Measurements from ENCODE around the gene LPAR1.
A peak's percentile ranks its signal among the peaks of the same experiment; 100 is the strongest.
"Not testable (repeated sequence)": the region's sequence is repeated elsewhere in the genome, so short reads cannot be mapped to it uniquely, and the experiment has no call there.

The LPAR1 gene

DNA sequence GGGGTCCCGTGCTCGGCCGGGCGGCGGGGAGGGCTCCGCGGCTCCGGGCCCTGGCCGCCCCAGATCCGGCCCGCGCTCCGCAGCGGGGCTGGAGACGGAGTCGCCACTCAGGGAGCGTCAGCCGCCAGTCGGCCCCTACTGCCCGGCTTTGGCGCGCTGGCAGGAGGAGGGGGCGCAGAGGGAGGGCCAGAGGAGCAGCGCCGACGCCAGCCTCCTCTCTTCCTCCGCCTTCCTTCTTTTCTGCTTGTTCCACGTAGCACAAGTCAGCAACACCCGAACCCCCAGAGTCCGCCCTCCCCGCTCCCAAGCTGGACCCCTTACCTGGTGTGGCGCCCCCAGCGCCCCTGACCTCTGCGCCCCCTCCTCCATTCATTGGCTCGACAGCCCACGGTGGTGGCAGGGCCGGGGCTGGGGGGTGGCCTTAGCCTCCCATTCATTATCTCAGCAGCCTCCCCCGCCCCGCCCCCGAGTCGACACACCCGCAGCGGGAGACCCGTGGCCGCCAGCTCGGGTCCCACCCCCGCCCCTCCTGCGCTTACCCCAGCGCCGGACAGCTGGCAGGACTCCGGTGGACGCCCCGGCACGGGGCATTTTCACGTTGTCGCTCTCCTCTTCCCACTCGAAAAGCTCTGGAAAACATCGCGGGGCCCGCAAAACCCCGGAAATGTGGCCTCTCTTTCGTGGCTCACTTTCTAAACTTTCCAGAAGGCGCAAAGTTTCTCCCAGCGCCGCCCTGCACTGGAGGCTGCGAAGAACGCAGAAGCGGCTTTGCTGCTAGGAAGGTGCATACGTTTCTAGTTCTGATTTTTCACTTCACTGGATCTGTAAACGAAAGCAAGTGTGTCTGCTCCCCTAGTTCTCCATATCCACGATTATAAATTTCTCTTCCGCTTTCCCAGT lies at the start of gene LPAR1:
Gene LPAR1 (minus strand): TSS at position 140 of the 900 bp plus-strand sequence. CDS start 66,353 bp downstream, outside the sequence.
- peak; percentile 16 to 23 for DNase-seq

DNA sequence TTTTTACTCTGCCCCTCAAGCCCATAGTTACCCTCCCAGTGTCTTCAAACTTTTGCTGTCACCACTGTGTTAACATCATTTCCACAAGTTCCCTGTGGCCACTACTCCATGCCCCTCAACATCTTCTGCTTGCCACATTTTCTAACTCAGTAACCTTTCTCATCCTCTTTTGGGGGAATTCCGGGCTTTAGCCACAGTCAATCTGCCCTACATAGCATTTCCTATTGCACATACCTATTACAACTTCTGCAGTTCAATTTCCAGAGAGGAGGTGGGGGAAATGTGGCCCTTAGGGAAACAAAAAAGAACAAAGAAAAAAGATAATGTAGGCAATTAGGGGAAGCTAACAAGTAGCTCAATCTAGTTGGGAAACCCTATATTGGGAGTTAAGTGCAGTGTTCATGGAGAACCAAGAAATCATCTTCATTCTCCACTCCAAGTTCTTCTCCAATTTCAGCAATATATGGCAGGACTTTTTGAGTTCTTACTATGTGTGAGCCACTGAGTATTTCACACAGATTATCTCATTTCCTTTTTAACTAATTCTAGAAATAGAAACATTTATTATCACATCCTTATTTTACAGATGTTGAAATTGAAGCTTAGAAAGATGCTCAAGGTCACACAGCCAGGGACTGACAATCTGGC lies 40.2 kb upstream of the LPAR1 start:
- peak; percentile 21 to 35 for DNase-seq

DNA sequence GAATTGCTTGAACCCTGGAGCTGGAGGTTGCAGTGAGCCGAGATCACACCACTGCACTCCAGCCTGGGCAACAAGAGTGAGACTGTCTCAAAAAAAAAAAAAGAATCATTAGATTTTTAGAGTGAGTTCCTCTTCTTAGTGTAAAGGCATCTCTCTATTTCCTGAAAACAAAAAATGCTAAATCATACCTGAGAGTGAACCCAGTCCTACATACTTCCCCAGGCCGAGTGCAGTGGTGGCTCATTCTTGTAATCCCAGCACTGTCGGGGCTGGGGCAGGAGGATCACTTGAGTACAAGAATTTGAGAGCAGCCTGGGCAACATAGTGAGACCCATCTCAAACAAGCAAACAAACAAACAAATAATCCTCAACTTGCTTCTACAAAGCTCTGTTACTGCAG lies 38.2 kb upstream of the LPAR1 start:
- DNase-seq, result peak in 1 of 2 donors; percentile 32

DNA sequence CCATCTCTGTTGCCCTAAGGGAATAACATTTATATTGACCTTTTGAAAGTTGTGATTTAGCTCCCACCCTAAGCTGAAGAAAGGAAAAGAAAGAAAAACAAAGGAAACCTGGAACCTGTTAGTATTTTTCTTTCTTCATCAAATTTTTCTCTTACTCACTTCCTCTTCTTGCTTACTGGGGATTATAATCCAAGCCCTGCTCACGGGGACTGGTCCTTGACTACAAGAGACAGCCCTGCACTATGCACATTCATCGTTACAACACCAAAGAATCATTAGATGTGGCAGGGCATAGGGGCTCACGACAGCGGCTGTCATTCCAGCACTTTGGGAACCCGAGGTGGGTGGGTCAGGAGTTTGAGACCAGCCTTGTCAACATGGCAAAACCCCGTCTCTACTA lies 37.8 kb upstream of the LPAR1 start:
- DNase-seq, result peak in 1 of 2 donors; percentile 24

GRCh38 chr9:111074395-111074794 lies 36.1 kb upstream of the LPAR1 start:
- DNase-seq, result peak in 1 of 2 donors; percentile 32

- DNase-seq, result no peak
Measured at GRCh38 chr9:111069183-111069582, 30.9 kb upstream of the LPAR1 start.

DNA sequence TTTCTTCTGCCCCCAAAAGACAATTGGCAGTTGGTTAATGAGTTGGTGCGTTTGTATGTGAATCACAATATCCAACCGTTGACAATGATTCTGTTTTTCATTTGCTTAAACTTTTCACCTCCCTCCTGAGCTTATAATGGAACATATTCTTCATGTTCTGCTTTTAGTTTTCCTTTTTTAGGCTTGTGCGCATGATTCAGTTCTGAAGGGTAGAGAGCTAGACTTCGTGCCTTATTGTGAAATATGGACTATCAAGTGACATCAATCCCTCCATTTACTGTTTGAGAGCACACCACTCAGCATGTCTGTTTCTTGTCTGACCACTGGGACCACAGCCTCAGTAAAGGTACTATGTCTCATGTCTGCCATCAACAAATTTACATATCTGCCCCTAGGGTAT lies 30.5 kb upstream of the LPAR1 start:
- DNase-seq, result no peak

- DNase-seq, result no peak
Measured at GRCh38 chr9:111068383-111068730, 30.1 kb upstream of the LPAR1 start.

DNA sequence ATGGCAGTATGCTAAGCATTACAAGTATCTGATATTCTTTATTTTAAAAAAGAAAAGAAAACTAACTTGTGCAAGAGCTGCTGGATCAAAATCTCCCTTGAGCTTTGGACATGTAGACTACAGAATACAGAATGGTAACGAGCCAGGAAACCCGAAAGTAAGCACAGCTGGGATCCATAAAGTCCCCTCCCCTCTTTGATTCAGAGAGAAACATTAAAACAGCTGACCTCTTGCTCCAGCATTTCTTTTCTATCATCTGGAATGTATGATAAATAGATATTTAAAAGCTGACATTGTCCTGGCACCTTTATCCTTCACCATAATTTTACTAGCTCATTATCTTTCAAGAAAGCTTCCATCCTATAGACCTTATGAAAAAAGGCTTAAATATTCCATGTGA lies 28.2 kb upstream of the LPAR1 start:
- DNase-seq, result no peak

DNA sequence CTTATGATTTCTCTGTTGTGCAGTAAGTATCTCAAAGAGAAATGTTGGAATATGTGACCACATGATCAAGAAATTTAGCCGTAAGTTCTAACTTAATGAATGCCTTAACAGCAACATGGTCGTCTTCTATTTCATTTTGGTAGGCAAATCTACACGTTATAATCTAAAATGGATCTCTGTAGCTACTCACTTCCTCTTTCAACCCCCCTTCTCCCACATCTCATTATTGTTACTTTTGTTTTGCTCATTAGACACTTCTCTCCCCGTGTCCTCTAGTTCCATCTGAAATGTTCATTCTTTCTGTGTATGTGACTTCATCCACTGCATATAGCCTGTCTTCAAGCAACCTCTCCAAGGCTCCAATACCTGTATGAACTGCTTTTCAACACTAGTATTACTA lies 27.1 kb upstream of the LPAR1 start:
- no peak for DNase-seq

- DNase-seq, result no peak
Measured at GRCh38 chr9:111064160-111064837, 26.0 kb upstream of the LPAR1 start.

GRCh38 chr9:111063332-111063731 lies 25.1 kb upstream of the LPAR1 start:
- no peak for DNase-seq

DNA sequence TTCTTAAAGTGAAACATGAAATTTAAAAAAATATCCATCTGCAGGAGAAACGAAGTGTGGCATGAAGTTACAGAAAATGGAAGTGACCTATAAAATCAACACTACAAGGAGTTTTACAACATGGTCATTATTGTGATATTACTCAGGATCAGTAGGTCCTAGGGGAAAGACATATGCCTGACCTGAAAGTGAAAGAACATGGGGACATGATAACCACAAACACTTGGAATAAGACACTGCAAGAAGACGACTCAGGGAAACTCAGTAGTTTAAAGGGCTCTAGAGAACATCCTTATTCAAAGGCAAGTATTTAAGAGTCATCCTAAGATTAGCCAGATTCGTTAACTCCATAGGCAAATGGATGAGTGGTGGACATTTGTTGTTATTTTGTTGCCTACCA lies 19.9 kb upstream of the LPAR1 start:
- DNase-seq, result no peak

- no peak for DNase-seq
Measured at GRCh38 chr9:111056538-111056937, 18.3 kb upstream of the LPAR1 start.

GRCh38 chr9:111052791-111053190 lies 14.5 kb upstream of the LPAR1 start:
- no peak for DNase-seq

- DNase-seq, result no peak
Measured at GRCh38 chr9:111051400-111051799, 13.1 kb upstream of the LPAR1 start.

GRCh38 chr9:111050819-111051218 lies 12.5 kb upstream of the LPAR1 start:
- DNase-seq, result no peak

DNA sequence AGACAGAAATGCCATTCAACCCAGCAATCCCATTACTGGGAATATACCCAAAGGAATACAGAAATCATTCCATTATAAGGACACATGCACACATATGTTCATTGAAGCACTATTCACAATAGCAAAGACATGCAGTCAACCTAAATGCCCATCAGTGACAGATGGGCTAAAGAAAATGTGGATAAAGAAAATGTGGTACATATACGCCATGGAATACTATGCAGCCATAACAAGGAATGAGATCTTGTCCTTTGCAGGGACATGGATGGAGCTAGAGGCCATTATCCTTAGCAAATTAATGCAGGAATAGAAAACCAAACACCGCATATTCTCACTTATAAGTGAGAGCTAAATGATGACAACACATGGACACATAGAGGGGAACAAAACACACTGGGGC lies 9.0 kb upstream of the LPAR1 start:
- not testable (repeated sequence) for DNase-seq

- DNase-seq, result no peak
Measured at GRCh38 chr9:111041902-111042301, 3.6 kb upstream of the LPAR1 start.

GRCh38 chr9:111040494-111040893 lies 2.2 kb upstream of the LPAR1 start:
- no peak for DNase-seq

- DNase-seq, result no peak
Measured at GRCh38 chr9:111039231-111039906, 1.1 kb upstream of the LPAR1 start.

DNA sequence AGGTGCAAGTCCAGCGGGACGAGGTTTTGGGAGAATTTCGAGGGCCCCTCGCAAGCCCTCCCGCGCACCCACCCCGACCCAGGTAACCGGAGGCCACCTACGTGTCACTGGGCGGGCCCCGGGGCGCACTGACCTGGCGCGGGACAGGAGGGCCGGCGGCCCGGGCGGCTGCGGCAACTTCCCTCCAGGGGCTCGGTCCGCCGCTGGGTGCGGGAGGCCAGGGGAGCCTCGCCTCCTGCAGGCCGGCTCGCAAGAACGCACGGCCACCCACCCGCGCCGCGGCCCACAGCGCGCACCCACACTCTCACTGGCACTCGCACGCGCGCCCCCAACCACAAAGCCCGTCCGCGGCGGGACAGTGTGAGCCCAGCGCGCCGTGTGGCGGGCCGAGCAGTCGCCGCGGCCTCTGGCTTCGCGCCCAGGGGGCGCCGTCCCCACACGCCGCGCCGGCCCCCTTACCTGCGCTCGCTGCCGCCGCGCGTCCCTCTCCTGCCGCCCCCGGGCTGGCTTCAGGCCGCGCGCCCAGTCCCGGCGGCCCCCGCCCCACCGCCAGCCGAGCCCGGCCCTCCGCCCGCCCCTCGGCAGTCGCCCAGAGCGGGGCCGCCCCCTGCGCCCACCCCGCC lies 451 bp downstream of the LPAR1 start:
- peak in 1 of 2 donors; percentile 2 for DNase-seq

DNA sequence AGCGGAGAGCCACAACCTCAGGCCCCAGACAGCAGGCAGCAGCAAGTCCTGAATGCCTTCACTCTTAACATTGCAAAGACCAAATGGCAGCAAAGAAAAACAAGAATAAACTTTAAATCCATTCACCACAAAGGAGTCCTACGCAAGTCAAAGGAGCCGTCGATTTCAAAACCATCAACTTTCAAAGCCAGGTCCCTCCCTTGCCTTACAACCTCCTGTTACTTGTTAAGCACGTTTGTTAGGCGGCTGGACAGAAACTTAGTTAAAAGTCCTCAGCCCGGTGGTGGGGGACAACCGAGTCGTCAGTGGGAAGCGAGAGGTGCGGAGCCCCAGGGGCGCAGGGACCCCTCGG lies 938 bp downstream of the LPAR1 start:
- no peak for DNase-seq

Measured in CD4-positive, alpha-beta T cell treated with Interferon alpha-2 for 1 hour (primary cell).